ENCODE measurements around the gene EXD2. TPM values are rescaled to one million over a fixed set of nuclear protein-coding genes. Genes with fewer than 3 reads are reported as not detected.

EXD2 gene
- total and polyA plus RNA-seq, 2 of the 13 experiments (the other 11 are each of a cell fraction or from before 2014, with no cell fraction given): 9.5 to 15.1 TPM

DNA sequence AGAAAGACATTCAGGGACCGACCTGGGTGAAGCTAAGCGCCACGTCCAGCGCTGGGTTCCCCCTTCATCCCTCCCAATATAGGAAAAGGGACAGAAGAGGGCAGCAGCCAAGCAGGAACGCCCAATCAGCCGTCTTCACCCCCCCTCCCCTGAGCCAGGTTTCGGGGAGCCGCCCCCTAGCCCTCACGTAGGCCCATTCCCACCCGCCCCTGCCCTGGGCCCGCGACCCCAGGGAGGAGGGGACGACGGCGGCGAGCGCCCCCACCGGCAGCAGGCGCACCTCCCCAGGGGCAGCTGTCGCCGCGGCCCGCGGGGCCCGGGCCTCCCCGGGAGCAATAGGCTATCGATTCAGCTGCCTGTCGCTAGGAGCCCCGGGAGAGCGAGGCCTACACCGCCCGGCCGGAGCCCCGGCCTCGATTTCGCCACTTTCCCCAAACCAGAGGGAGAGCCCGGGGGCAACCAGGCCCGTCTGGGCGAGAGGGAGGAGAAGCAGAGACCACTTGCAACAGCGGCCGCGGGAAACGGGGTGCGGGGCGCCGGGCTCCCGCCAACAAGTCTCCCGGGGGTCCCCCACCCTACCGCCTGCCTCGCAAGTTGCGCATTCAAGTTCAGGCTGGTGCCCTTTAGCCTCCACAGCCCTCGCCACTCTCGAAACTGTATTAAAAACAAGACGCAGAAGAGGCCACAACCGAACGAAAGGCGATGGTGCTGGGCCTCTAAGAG is 39.7 kb upstream of the EXD2 start (continued):
- TF ChIP-seq, protein P1, sequence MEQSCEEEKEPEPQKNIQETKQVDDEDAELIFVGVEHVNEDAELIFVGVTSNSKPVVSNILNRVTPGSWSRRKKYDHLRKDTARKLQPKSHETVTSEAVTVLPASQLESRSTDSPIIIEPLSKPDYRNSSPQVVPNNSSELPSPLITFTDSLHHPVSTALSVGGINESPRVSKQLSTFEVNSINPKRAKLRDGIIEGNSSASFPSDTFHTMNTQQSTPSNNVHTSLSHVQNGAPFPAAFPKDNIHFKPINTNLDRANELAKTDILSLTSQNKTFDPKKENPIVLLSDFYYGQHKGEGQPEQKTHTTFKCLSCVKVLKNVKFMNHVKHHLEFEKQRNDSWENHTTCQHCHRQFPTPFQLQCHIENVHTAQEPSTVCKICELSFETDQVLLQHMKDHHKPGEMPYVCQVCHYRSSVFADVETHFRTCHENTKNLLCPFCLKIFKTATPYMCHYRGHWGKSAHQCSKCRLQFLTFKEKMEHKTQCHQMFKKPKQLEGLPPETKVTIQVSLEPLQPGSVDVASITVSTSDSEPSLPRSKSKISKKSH (CRISPR knock-in tag; IDR thresholded peaks at IDR 0.05; ENCODE audit: borderline replicate concordance): no peak
- TF ChIP-seq GLI4 (CRISPR knock-in tag; IDR thresholded peaks at IDR 0.05; ENCODE audit: borderline replicate concordance) (no peak), ETV6 (CRISPR knock-in tag; conservative IDR thresholded peaks at IDR 0.05) (peak; percentile 40; the same call in 1 of the 2 replicates), SCMH1 (CRISPR knock-in tag; IDR thresholded peaks at IDR 0.05; ENCODE audit: borderline replicate concordance) (no peak), ZSCAN21 (CRISPR knock-in tag; IDR thresholded peaks at IDR 0.05; ENCODE audit: borderline replicate concordance) (0 out of 2 replicates have a peak, but pooled peaks have one; percentile 63), RBM22 (optimal IDR thresholded peaks at IDR 0.05; ENCODE audit: low read length) (no peak), ZNF781 (CRISPR knock-in tag; IDR thresholded peaks at IDR 0.05; ENCODE audit: borderline replicate concordance, not compliant biosample characterization) (peak; percentile 33), ELF1 (CRISPR knock-in tag; IDR thresholded peaks at IDR 0.05) (no peak; the same call in 1 of the 2 replicates), ZNF274 (CRISPR knock-in tag; IDR thresholded peaks at IDR 0.05) (no peak), ESRRA (CRISPR knock-in tag; IDR thresholded peaks at IDR 0.05; ENCODE audit: low read depth) (peak; percentile 67), NONO (IDR thresholded peaks at IDR 0.05) (no peak), NONO (CRISPR knock-in tag; conservative IDR thresholded peaks at IDR 0.05) (peak; percentile 45; the same call in 1 of the 2 replicates), ZNF550 (CRISPR knock-in tag; IDR thresholded peaks at IDR 0.05; ENCODE audit: borderline replicate concordance) (no peak), ZFP82 (CRISPR knock-in tag; IDR thresholded peaks at IDR 0.05; ENCODE audit: borderline replicate concordance) (no peak), ZNF143 (CRISPR knock-in tag; IDR thresholded peaks at IDR 0.05) (peak; percentile 75), ZNF510 (CRISPR knock-in tag; IDR thresholded peaks at IDR 0.05; ENCODE audit: low read depth) (no peak), RFXAP (CRISPR knock-in tag; IDR thresholded peaks at IDR 0.05; ENCODE audit: borderline replicate concordance) (peak; percentile 96), ZMYM3 (CRISPR knock-in tag; IDR thresholded peaks at IDR 0.05) (0 out of 2 replicates have a peak, but pooled peaks have one; percentile 11), GATA4 (IDR thresholded peaks at IDR 0.05; ENCODE audit: borderline replicate concordance, low read depth) (no peak), KMT2B (CRISPR knock-in tag; IDR thresholded peaks at IDR 0.05) (peak; percentile 85)
- TF ChIP-seq, protein P2, sequence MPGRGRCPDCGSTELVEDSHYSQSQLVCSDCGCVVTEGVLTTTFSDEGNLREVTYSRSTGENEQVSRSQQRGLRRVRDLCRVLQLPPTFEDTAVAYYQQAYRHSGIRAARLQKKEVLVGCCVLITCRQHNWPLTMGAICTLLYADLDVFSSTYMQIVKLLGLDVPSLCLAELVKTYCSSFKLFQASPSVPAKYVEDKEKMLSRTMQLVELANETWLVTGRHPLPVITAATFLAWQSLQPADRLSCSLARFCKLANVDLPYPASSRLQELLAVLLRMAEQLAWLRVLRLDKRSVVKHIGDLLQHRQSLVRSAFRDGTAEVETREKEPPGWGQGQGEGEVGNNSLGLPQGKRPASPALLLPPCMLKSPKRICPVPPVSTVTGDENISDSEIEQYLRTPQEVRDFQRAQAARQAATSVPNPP (CRISPR knock-in tag; IDR thresholded peaks at IDR 0.05): 0 out of 2 replicates have a peak, but pooled peaks have one; percentile 62
- TF ChIP-seq, protein P3, sequence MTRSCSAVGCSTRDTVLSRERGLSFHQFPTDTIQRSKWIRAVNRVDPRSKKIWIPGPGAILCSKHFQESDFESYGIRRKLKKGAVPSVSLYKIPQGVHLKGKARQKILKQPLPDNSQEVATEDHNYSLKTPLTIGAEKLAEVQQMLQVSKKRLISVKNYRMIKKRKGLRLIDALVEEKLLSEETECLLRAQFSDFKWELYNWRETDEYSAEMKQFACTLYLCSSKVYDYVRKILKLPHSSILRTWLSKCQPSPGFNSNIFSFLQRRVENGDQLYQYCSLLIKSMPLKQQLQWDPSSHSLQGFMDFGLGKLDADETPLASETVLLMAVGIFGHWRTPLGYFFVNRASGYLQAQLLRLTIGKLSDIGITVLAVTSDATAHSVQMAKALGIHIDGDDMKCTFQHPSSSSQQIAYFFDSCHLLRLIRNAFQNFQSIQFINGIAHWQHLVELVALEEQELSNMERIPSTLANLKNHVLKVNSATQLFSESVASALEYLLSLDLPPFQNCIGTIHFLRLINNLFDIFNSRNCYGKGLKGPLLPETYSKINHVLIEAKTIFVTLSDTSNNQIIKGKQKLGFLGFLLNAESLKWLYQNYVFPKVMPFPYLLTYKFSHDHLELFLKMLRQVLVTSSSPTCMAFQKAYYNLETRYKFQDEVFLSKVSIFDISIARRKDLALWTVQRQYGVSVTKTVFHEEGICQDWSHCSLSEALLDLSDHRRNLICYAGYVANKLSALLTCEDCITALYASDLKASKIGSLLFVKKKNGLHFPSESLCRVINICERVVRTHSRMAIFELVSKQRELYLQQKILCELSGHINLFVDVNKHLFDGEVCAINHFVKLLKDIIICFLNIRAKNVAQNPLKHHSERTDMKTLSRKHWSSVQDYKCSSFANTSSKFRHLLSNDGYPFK (CRISPR knock-in tag; IDR thresholded peaks at IDR 0.05; ENCODE audit: borderline replicate concordance): 0 out of 2 replicates have a peak, but pooled peaks have one; percentile 21
- TF ChIP-seq, protein P4, sequence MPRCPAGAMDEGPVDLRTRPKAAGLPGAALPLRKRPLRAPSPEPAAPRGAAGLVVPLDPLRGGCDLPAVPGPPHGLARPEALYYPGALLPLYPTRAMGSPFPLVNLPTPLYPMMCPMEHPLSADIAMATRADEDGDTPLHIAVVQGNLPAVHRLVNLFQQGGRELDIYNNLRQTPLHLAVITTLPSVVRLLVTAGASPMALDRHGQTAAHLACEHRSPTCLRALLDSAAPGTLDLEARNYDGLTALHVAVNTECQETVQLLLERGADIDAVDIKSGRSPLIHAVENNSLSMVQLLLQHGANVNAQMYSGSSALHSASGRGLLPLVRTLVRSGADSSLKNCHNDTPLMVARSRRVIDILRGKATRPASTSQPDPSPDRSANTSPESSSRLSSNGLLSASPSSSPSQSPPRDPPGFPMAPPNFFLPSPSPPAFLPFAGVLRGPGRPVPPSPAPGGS (CRISPR knock-in tag; IDR thresholded peaks at IDR 0.05): peak; percentile 19; the same call in 1 of the 2 replicates

All from HepG2 (cell line).